ENCODE measurements around the gene KCNMB3. TPM values are rescaled to one million over a fixed set of nuclear protein-coding genes. Genes with fewer than 3 reads are reported as not detected.
A peak's percentile ranks its signal among the peaks of the same experiment; 100 is the strongest.

Gene KCNMB3
- total and polyA plus RNA-seq, 2 of the 13 experiments (the other 11 are each of a cell fraction or from before 2014, with no cell fraction given) = 4.3 to 7.1 TPM

DNA sequence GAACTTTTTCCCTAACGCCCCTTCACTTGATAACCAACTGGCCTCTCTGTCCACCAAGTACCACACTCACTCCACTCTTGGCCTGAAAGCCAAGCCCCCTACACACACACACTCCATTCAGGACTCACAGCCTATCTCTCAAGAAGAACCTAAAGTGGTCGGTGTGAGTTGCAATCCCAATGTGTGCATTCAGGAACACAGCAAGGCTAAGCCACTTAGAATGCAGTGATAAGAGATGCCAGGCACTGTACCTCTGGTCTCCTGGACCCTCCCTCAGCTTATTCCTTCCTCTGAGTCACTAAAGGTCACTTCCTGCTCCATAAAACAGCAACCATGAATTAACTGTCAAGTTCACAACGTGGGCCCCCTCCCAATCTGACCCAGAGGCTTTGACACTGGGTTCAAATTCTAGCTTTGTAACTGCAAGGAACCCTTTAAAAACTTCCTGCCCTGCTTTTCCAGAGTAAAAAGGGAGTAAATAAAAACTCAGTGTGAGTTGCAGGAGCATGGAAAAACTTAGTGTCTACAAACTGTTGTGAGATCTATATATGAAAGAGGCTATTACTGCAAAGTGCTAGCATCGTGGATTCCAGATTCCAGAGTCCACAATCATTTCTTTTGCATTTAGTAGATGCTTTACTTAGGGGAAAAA, 17.6 kb upstream of the KCNMB3 start (continued):
- TF ChIP-seq ZNF207 (IDR thresholded peaks at IDR 0.05; ENCODE audit: borderline replicate concordance) (no peak), ZNF431 (CRISPR knock-in tag; IDR thresholded peaks at IDR 0.05; ENCODE audit: borderline replicate concordance, low read depth) (no peak), ETV5 (CRISPR knock-in tag; IDR thresholded peaks at IDR 0.05; ENCODE audit: borderline replicate concordance) (peak; percentile 15; the same call in 1 of the 2 replicates), NRL (CRISPR knock-in tag; IDR thresholded peaks at IDR 0.05; ENCODE audit: borderline replicate concordance) (no peak), NR2C2 (CRISPR knock-in tag; IDR thresholded peaks at IDR 0.05; ENCODE audit: borderline replicate concordance) (peak; percentile 72; the same call in 1 of the 2 replicates), ZNF891 (CRISPR knock-in tag; IDR thresholded peaks at IDR 0.05) (no peak), ZNF382 (CRISPR knock-in tag; IDR thresholded peaks at IDR 0.05; ENCODE audit: borderline replicate concordance) (no peak), ZNF572 (CRISPR knock-in tag; IDR thresholded peaks at IDR 0.05) (no peak), ESRRA (CRISPR knock-in tag; IDR thresholded peaks at IDR 0.05; ENCODE audit: low read depth) (no peak), ISX (CRISPR knock-in tag; conservative IDR thresholded peaks at IDR 0.05) (no peak), TMF1 (CRISPR knock-in tag; IDR thresholded peaks at IDR 0.05; ENCODE audit: low read depth) (no peak), GABPA (IDR thresholded peaks at IDR 0.05; ENCODE audit: low read depth, low read length) (no peak), GABPA (CRISPR knock-in tag; IDR thresholded peaks at IDR 0.05; ENCODE audit: low read depth) (peak; percentile 85), SAP130 (CRISPR knock-in tag; IDR thresholded peaks at IDR 0.05; ENCODE audit: low read depth) (0 out of 2 replicates have a peak, but pooled peaks have one; percentile 11), PHF8 (CRISPR knock-in tag; IDR thresholded peaks at IDR 0.05) (no peak), RXRB (CRISPR knock-in tag; IDR thresholded peaks at IDR 0.05; ENCODE audit: borderline replicate concordance) (0 out of 2 replicates have a peak, but pooled peaks have one; percentile 19), U2AF2 (IDR thresholded peaks at IDR 0.05; ENCODE audit: low read depth, low read length) (no peak)
- TF ChIP-seq, protein P1, sequence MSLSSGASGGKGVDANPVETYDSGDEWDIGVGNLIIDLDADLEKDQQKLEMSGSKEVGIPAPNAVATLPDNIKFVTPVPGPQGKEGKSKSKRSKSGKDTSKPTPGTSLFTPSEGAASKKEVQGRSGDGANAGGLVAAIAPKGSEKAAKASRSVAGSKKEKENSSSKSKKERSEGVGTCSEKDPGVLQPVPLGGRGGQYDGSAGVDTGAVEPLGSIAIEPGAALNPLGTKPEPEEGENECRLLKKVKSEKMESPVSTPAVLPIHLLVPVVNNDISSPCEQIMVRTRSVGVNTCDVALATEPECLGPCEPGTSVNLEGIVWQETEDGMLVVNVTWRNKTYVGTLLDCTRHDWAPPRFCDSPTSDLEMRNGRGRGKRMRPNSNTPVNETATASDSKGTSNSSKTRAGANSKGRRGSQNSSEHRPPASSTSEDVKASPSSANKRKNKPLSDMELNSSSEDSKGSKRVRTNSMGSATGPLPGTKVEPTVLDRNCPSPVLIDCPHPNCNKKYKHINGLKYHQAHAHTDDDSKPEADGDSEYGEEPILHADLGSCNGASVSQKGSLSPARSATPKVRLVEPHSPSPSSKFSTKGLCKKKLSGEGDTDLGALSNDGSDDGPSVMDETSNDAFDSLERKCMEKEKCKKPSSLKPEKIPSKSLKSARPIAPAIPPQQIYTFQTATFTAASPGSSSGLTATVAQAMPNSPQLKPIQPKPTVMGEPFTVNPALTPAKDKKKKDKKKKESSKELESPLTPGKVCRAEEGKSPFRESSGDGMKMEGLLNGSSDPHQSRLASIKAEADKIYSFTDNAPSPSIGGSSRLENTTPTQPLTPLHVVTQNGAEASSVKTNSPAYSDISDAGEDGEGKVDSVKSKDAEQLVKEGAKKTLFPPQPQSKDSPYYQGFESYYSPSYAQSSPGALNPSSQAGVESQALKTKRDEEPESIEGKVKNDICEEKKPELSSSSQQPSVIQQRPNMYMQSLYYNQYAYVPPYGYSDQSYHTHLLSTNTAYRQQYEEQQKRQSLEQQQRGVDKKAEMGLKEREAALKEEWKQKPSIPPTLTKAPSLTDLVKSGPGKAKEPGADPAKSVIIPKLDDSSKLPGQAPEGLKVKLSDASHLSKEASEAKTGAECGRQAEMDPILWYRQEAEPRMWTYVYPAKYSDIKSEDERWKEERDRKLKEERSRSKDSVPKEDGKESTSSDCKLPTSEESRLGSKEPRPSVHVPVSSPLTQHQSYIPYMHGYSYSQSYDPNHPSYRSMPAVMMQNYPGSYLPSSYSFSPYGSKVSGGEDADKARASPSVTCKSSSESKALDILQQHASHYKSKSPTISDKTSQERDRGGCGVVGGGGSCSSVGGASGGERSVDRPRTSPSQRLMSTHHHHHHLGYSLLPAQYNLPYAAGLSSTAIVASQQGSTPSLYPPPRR (CRISPR knock-in tag; IDR thresholded peaks at IDR 0.05; ENCODE audit: borderline replicate concordance) = no peak
- TF ChIP-seq, protein P2, sequence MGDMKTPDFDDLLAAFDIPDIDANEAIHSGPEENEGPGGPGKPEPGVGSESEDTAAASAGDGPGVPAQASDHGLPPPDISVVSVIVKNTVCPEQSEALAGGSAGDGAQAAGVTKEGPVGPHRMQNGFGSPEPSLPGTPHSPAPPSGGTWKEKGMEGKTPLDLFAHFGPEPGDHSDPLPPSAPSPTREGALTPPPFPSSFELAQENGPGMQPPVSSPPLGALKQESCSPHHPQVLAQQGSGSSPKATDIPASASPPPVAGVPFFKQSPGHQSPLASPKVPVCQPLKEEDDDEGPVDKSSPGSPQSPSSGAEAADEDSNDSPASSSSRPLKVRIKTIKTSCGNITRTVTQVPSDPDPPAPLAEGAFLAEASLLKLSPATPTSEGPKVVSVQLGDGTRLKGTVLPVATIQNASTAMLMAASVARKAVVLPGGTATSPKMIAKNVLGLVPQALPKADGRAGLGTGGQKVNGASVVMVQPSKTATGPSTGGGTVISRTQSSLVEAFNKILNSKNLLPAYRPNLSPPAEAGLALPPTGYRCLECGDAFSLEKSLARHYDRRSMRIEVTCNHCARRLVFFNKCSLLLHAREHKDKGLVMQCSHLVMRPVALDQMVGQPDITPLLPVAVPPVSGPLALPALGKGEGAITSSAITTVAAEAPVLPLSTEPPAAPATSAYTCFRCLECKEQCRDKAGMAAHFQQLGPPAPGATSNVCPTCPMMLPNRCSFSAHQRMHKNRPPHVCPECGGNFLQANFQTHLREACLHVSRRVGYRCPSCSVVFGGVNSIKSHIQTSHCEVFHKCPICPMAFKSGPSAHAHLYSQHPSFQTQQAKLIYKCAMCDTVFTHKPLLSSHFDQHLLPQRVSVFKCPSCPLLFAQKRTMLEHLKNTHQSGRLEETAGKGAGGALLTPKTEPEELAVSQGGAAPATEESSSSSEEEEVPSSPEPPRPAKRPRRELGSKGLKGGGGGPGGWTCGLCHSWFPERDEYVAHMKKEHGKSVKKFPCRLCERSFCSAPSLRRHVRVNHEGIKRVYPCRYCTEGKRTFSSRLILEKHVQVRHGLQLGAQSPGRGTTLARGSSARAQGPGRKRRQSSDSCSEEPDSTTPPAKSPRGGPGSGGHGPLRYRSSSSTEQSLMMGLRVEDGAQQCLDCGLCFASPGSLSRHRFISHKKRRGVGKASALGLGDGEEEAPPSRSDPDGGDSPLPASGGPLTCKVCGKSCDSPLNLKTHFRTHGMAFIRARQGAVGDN (CRISPR knock-in tag; IDR thresholded peaks at IDR 0.05) = no peak
- TF ChIP-seq, protein P3, sequence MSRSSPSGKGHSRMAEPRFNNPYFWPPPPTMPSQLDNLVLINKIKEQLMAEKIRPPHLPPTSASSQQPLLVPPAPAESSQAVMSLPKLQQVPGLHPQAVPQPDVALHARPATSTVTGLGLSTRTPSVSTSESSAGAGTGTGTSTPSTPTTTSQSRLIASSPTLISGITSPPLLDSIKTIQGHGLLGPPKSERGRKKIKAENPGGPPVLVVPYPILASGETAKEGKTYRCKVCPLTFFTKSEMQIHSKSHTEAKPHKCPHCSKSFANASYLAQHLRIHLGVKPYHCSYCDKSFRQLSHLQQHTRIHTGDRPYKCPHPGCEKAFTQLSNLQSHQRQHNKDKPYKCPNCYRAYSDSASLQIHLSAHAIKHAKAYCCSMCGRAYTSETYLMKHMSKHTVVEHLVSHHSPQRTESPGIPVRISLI (CRISPR knock-in tag; IDR thresholded peaks at IDR 0.05; ENCODE audit: borderline replicate concordance) = no peak

Measured in HepG2 (cell line).